ENCODE measurements around the gene SPOP. TPM values are rescaled to one million over a fixed set of nuclear protein-coding genes. Genes with fewer than 3 reads are reported as not detected.

SPOP gene
- total and polyA plus RNA-seq, 2 of the 4 experiments (the other 2 are of a cell fraction), result 24.9 to 47.5 TPM

GRCh38 chr17:49603238-49603637, 74.7 kb downstream of the SPOP start:
- H2BK15ac ChIP-seq (ENCODE audit: low read depth, low read length), result no peak overlapping the region
- no CpG with 5 or more reads among the region's 3 CpGs for WGBS, 2 experiments (ENCODE audit: extremely low coverage in 2 of 2, insufficient read length in 1 of 2)
- peaks cover 34% of the 10 kb centered on the region for H3K36me3 ChIP-seq (ENCODE audit: control insufficient read depth, insufficient read depth, low read length)
- H2AK5ac ChIP-seq (ENCODE audit: low read depth, low read length), result no peak overlapping the region
- H3K4ac ChIP-seq (ENCODE audit: low read depth, low read length), result no peak overlapping the region
- no peak overlapping the region for H3K27ac ChIP-seq (ENCODE audit: insufficient read depth, low read length)
- H2BK20ac ChIP-seq (ENCODE audit: low read depth, low read length), result no peak overlapping the region
- peaks cover 1% of the 10 kb centered on the region; the same call in 1 of the 2 replicates for H3K4me1 ChIP-seq (ENCODE audit: control insufficient read depth, insufficient read depth, low read length)
- H4K91ac ChIP-seq (ENCODE audit: insufficient read depth, low read depth, low read length), result no peak overlapping the region
- no peak overlapping the region for H3K23ac ChIP-seq (ENCODE audit: low read depth, low read length)
- no peaks in the 10 kb centered on the region for H3K9me3 ChIP-seq (ENCODE audit: control insufficient read depth, insufficient read depth, low read length)
- no peaks in the 10 kb centered on the region for H4K20me1 ChIP-seq (ENCODE audit: insufficient read depth, low read length)
- ChIA-PET CTCF (interaction anchor here (0.5 kb wide), 1 partner anchor 105 kb away, joined by 3 read pairs; no protein-coding TSS in a partner anchor), POLR2A (ENCODE audit: unreplicated experiment) (no interaction called here)
- no peak overlapping the region for H3K4me2 ChIP-seq (ENCODE audit: low read depth, low read length)
- H2BK120ac ChIP-seq (ENCODE audit: low read depth, low read length), result no peak overlapping the region
- TF ChIP-seq CHD1 (IDR thresholded peaks at IDR 0.05; ENCODE audit: low read depth, low read length) (no peak), USF2 (IDR thresholded peaks at IDR 0.05; ENCODE audit: low read depth, low read length) (no peak), NFE2L2 (IDR thresholded peaks at IDR 0.05; ENCODE audit: low read depth, low read length) (no peak), MAZ (IDR thresholded peaks at IDR 0.05; ENCODE audit: borderline replicate concordance, low read depth, low read length) (no peak), MXI1 (IDR thresholded peaks at IDR 0.05; ENCODE audit: borderline replicate concordance, low read depth, low read length) (no peak)
- no peak overlapping the region for H3K18ac ChIP-seq (ENCODE audit: low read depth, low read length)
- no peak overlapping the region for H3K4me3 ChIP-seq (ENCODE audit: insufficient read depth, low read depth, low read length)
- no peak overlapping the region for H3K9ac ChIP-seq (ENCODE audit: low read depth, low read length)
- peaks cover 0 to 7% of the 10 kb centered on the region in 2 experiments; a peak in 1 of 4 replicates for H3K79me1 ChIP-seq (ENCODE audit: low read depth in 1 of 2, low read length in 2 of 2)
- no peak overlapping the region for H3K14ac ChIP-seq (replicated peaks; ENCODE audit: low read depth, low read length)
- ATAC-seq (ENCODE audit: low read depth) (no peak), DNase-seq (no peak)
- H4K5ac ChIP-seq (ENCODE audit: low read depth, low read length), result no peak overlapping the region
- H2AFZ ChIP-seq (replicated peaks; ENCODE audit: low read length, poor library complexity), result no peak overlapping the region
- peaks cover 2% of the 10 kb centered on the region; the same call in 1 of the 2 replicates for H3K9me1 ChIP-seq (ENCODE audit: insufficient read depth, low read length)
- H4K8ac ChIP-seq (ENCODE audit: low read depth in 2 of 2, low read length in 2 of 2), result no peak overlapping the region
- BruUV-seq (replicated peaks), result no TSS peak
- dilution Hi-C loops (cut with HindIII; ENCODE audit: low sequenced_read_pairs, unreplicated experiment), result no loop called here
- intact Hi-C loops (cut with micrococcal nuclease), result no loop called here
- no peaks in the 10 kb centered on the region for H3K27me3 ChIP-seq (ENCODE audit: control insufficient read depth, insufficient read depth, low read length)
- no peak overlapping the region for H2AK9ac ChIP-seq (replicated peaks; ENCODE audit: low read depth, low read length, poor library complexity)
- H2BK5ac ChIP-seq (ENCODE audit: low read depth, low read length, poor library complexity, severe bottlenecking), result no peak overlapping the region
- H3K56ac ChIP-seq (ENCODE audit: extremely low read depth, insufficient read depth, low read length), result no peak overlapping the region
- in situ Hi-C loops (cut with MboI; ENCODE audit: low sequenced_read_pairs), result no loop called here
